ENCODE results near the gene WWP2. TPM values are rescaled to one million over a fixed set of nuclear protein-coding genes. Genes with fewer than 3 reads are reported as not detected.

The WWP2 gene
- polyA plus RNA-seq, 1 donor (not counting 4 experiments of a cell fraction or from before 2014, with no cell fraction given), result 6.9 TPM

- Histone ChIP-seq H3K9me1 (ENCODE audit: control insufficient read depth, extremely low read depth, insufficient read depth, low read length) (no peaks in the 10 kb centered on the region), H4K20me1 (ENCODE audit: control insufficient read depth, extremely low read depth, insufficient read depth, low read length) (peaks cover 4% of the 10 kb centered on the region), H3K4me3 (ENCODE audit: control insufficient read depth in 2 of 3, extremely low read depth in 1 of 3, insufficient read depth in 2 of 3, low read depth in 1 of 3, low read length in 3 of 3) (no peak overlapping the region), H3K4me2 (ENCODE audit: control insufficient read depth, extremely low read depth, insufficient read depth, low read depth, low read length) (no peak overlapping the region), H3K9me3 (ENCODE audit: control insufficient read depth, low read depth, low read length) (no peaks in the 10 kb centered on the region), H3K79me2 (ENCODE audit: control insufficient read depth, insufficient read depth, low read length) (peaks cover 51% of the 10 kb centered on the region), H3K4me1 (ENCODE audit: control insufficient read depth, extremely low read depth, insufficient read depth, low read length) (peaks cover 5% of the 10 kb centered on the region), H3K27ac (ENCODE audit: control insufficient read depth, insufficient read depth, low read length) (no peak overlapping the region), H3K9ac (ENCODE audit: control insufficient read depth, extremely low read depth, insufficient read depth, low read length) (no peak overlapping the region), H2AFZ (ENCODE audit: control insufficient read depth, low read length) (no peak overlapping the region), H3K36me3 (ENCODE audit: control insufficient read depth in 2 of 2, extremely low read depth in 1 of 2, insufficient read depth in 2 of 2, low read length in 2 of 2) (peaks cover 53 to 66% of the 10 kb centered on the region in 2 experiments), H3K27me3 (ENCODE audit: control insufficient read depth, extremely low read depth, insufficient read depth, low read length) (no peaks in the 10 kb centered on the region)
- dilution Hi-C loops (cut with MboI; ENCODE audit: extremely low pct_ligation_motif_present, low sequenced_read_pairs), result no loop called here
- FAIRE-seq (no peak), DNase-seq (ENCODE audit: low read depth, low spot score) (no peak)
- TF ChIP-seq CTCF (optimal IDR thresholded peaks at IDR 0.05 in 1 of 3, IDR thresholded peaks at IDR 0.05 in 1 of 3, conservative IDR thresholded peaks at IDR 0.05 in 1 of 3; ENCODE audit: extremely low read depth in 1 of 3, insufficient read depth in 2 of 3, low read length in 3 of 3) (no peak), EZH2 (IDR thresholded peaks at IDR 0.05; ENCODE audit: low read length) (no peak)
Observed at GRCh38 chr16:69747115-69747514, 15.0 kb upstream of the WWP2 start.

GRCh38 chr16:69748694-69749345 is 13.3 kb upstream of the WWP2 start:
- no peak overlapping the region for H3K4me2 ChIP-seq (ENCODE audit: control insufficient read depth, extremely low read depth, insufficient read depth, low read depth, low read length)
- H3K4me1 ChIP-seq (ENCODE audit: control insufficient read depth, extremely low read depth, insufficient read depth, low read length), result no peaks in the 10 kb centered on the region
- H2AFZ ChIP-seq (ENCODE audit: control insufficient read depth, low read length), result no peak overlapping the region
- H3K27ac ChIP-seq (ENCODE audit: control insufficient read depth, insufficient read depth, low read length), result no peak overlapping the region
- no peak overlapping the region for H3K9ac ChIP-seq (ENCODE audit: control insufficient read depth, extremely low read depth, insufficient read depth, low read length)
- FAIRE-seq (no peak), DNase-seq (ENCODE audit: low read depth, low spot score) (no peak)
- H3K79me2 ChIP-seq (ENCODE audit: control insufficient read depth, insufficient read depth, low read length), result peaks cover 61% of the 10 kb centered on the region
- TF ChIP-seq CTCF (optimal IDR thresholded peaks at IDR 0.05 in 1 of 3, IDR thresholded peaks at IDR 0.05 in 1 of 3, conservative IDR thresholded peaks at IDR 0.05 in 1 of 3; ENCODE audit: extremely low read depth in 1 of 3, insufficient read depth in 2 of 3, low read length in 3 of 3) (no peak), EZH2 (IDR thresholded peaks at IDR 0.05; ENCODE audit: low read length) (no peak)
- H3K9me3 ChIP-seq (ENCODE audit: control insufficient read depth, low read depth, low read length), result no peaks in the 10 kb centered on the region
- H3K27me3 ChIP-seq (ENCODE audit: control insufficient read depth, extremely low read depth, insufficient read depth, low read length), result no peaks in the 10 kb centered on the region
- dilution Hi-C loops (cut with MboI; ENCODE audit: extremely low pct_ligation_motif_present, low sequenced_read_pairs), result no loop called here
- H3K4me3 ChIP-seq (ENCODE audit: control insufficient read depth in 2 of 3, extremely low read depth in 1 of 3, insufficient read depth in 2 of 3, low read depth in 1 of 3, low read length in 3 of 3), result no peak overlapping the region
- H4K20me1 ChIP-seq (ENCODE audit: control insufficient read depth, extremely low read depth, insufficient read depth, low read length), result peaks cover 4% of the 10 kb centered on the region
- peaks cover 41 to 60% of the 10 kb centered on the region in 2 experiments for H3K36me3 ChIP-seq (ENCODE audit: control insufficient read depth in 2 of 2, extremely low read depth in 1 of 2, insufficient read depth in 2 of 2, low read length in 2 of 2)
- no peaks in the 10 kb centered on the region for H3K9me1 ChIP-seq (ENCODE audit: control insufficient read depth, extremely low read depth, insufficient read depth, low read length)

Measured in keratinocyte (primary cell).